ENCODE results near the gene MUC2. TPM values are rescaled to one million over a fixed set of nuclear protein-coding genes. Genes with fewer than 3 reads are reported as not detected.

Gene MUC2
- total and polyA plus RNA-seq, 9 of the 15 experiments (the other 6 are each of a cell fraction or from before 2014, with no cell fraction given): under 0.01 to 0.18 TPM; not detected in 7

- in situ Hi-C loops (cut with MboI): no loop called here
These were observed 2.4 kb downstream of the MUC2 start for GRCh38 chr11:1077033-1077416.

GRCh38 chr11:1077417-1078119 lies 2.9 kb downstream of the MUC2 start:
- in situ Hi-C loops (cut with MboI) (no loop called here), intact Hi-C loops (cut with micrococcal nuclease) (no loop called here)
- no TSS peak for BruUV-seq (replicated peaks)
- Histone ChIP-seq H3K27ac (ENCODE audit: extremely low read depth, low read depth, low read length) (no peak overlapping the region), H3K4me1 (replicated peaks in 1 of 2; ENCODE audit: control insufficient read depth in 2 of 2, insufficient read depth in 2 of 2, low read length in 2 of 2) (peaks cover 0 to 15% of the 10 kb centered on the region in 2 experiments; a peak in 1 of 5 replicates), H3K36me3 (ENCODE audit: control insufficient read depth, insufficient read depth, low read length) (no peaks in the 10 kb centered on the region), H3K79me2 (ENCODE audit: control insufficient read depth, insufficient read depth, low read length) (no peaks in the 10 kb centered on the region), H3K4me2 (ENCODE audit: insufficient read depth, low read length) (no peak overlapping the region), H4K20me1 (replicated peaks; ENCODE audit: control insufficient read depth, insufficient read depth, low read length) (0 out of 2 replicates have a peak, but pooled peaks cover 3% of the 10 kb centered on the region), H3K4me3 (no peak overlapping the region), H3K27me3 (ENCODE audit: control insufficient read depth in 2 of 2, insufficient read depth in 2 of 2, low read length in 2 of 2) (peaks cover 3 to 31% of the 10 kb centered on the region in 2 experiments; a peak in 4 of 5 replicates), H3K9me3 (replicated peaks; ENCODE audit: control insufficient read depth, insufficient read depth, low read depth, low read length) (no peaks in the 10 kb centered on the region), H3K9ac (ENCODE audit: insufficient read depth in 1 of 2, low read depth in 2 of 2, low read length in 2 of 2) (no peak overlapping the region), H3K9me1 (ENCODE audit: control insufficient read depth, insufficient read depth, low read length) (no peaks in the 10 kb centered on the region), H2AFZ (ENCODE audit: low read depth, low read length) (no peak overlapping the region)
- DNase-seq (ENCODE audit: extremely low read depth in 1 of 4, low spot score in 3 of 4): no peak
- no peak for FAIRE-seq
- ChIA-PET CTCF (ENCODE audit: low intra/inter-chr PET ratio) (no interaction called here), POLR2A (no interaction called here)
- 12% methylated on average over 16 of the region's 33 CpGs for WGBS (ENCODE audit: insufficient coverage, low coverage, missing lambda C conversion rate)
- no peak for ATAC-seq
- TF ChIP-seq ZNF444 (CRISPR knock-in tag; IDR thresholded peaks at IDR 0.05) (no peak), HIVEP1 (CRISPR knock-in tag; IDR thresholded peaks at IDR 0.05) (no peak), TARDBP (IDR thresholded peaks at IDR 0.05) (no peak), RFX1 (IDR thresholded peaks at IDR 0.05) (no peak), BMI1 (IDR thresholded peaks at IDR 0.05; ENCODE audit: low read length) (no peak), REST (IDR thresholded peaks at IDR 0.05; ENCODE audit: borderline replicate concordance) (no peak), REST (CRISPR knock-in tag; IDR thresholded peaks at IDR 0.05; ENCODE audit: low read depth) (no peak), ZNF174 (CRISPR knock-in tag; IDR thresholded peaks at IDR 0.05) (no peak)

More at GRCh38 chr11:1077033-1077416, 2.4 kb downstream of the MUC2 start:
- 0% methylated on average over 4 of the region's 11 CpGs for WGBS (ENCODE audit: insufficient coverage, low coverage, missing lambda C conversion rate)
- CTCF ChIA-PET (ENCODE audit: low intra/inter-chr PET ratio): no interaction called here
- ATAC-seq (no peak), DNase-seq (ENCODE audit: extremely low read depth in 1 of 4, low spot score in 3 of 4) (no peak), FAIRE-seq (no peak)
- Histone ChIP-seq H2AFZ (ENCODE audit: low read depth, low read length) (no peak overlapping the region), H3K9me1 (ENCODE audit: control insufficient read depth, insufficient read depth, low read length) (no peaks in the 10 kb centered on the region), H3K27ac (ENCODE audit: extremely low read depth, low read depth, low read length) (no peak overlapping the region), H3K9ac (ENCODE audit: insufficient read depth in 1 of 2, low read depth in 2 of 2, low read length in 2 of 2) (no peak overlapping the region), H3K79me2 (ENCODE audit: control insufficient read depth, insufficient read depth, low read length) (no peaks in the 10 kb centered on the region), H3K4me2 (ENCODE audit: insufficient read depth, low read length) (no peak overlapping the region), H3K36me3 (ENCODE audit: control insufficient read depth, insufficient read depth, low read length) (no peaks in the 10 kb centered on the region), H3K4me3 (no peak overlapping the region), H3K27me3 (ENCODE audit: control insufficient read depth in 2 of 2, insufficient read depth in 2 of 2, low read length in 2 of 2) (peaks cover 3 to 29% of the 10 kb centered on the region in 2 experiments; a peak in 4 of 5 replicates), H3K4me1 (replicated peaks in 1 of 2; ENCODE audit: control insufficient read depth in 2 of 2, insufficient read depth in 2 of 2, low read length in 2 of 2) (peaks cover 0 to 19% of the 10 kb centered on the region in 2 experiments; a peak in 3 of 5 replicates), H3K9me3 (replicated peaks; ENCODE audit: control insufficient read depth, insufficient read depth, low read depth, low read length) (no peaks in the 10 kb centered on the region), H4K20me1 (replicated peaks; ENCODE audit: control insufficient read depth, insufficient read depth, low read length) (0 out of 2 replicates have a peak, but pooled peaks cover 3% of the 10 kb centered on the region)
- intact Hi-C loops (cut with micrococcal nuclease): no loop called here
- no TSS peak for BruUV-seq (replicated peaks)
- POLR2A ChIA-PET: no interaction called here
- no peak for TF ChIP-seq GTF2E2 (tag; IDR thresholded peaks at IDR 0.05)
- no peak for TF ChIP-seq MXI1 (IDR thresholded peaks at IDR 0.05; ENCODE audit: low read depth, low read length)
